HL-60/S4 (cell line): Measurements from ENCODE around the gene DACT3.

Experiments
- in situ Hi-C: fragments of 300-500 bp; cut with MboI; formaldehyde crosslinking; loops from 2 replicates; pipeline ENCODE4 v1.14.3; 2022; ENCODE audit warnings: low sequenced_read_pairs

The DACT3 gene

DNA sequence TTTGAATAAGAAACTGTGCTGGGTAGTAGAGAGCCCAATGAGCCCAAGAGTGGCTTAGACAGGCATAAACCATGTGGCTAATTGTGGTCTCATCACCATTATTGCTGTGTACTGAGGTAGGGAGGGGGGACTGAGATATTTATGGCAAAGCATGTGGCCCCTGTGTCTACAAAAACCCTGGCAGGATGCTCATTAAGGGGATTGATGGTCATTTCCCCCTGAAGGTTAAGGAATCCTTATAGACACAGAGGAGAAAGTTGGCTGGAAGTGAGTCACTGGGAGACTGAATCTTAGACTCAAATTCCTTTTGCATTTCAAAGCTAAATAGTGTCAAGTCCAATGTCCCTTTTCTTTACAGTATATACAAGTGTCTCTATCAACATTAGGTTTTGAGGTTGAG lies 9.8 kb upstream of the DACT3 start:
- in situ Hi-C loops, result no loop called here

DNA sequence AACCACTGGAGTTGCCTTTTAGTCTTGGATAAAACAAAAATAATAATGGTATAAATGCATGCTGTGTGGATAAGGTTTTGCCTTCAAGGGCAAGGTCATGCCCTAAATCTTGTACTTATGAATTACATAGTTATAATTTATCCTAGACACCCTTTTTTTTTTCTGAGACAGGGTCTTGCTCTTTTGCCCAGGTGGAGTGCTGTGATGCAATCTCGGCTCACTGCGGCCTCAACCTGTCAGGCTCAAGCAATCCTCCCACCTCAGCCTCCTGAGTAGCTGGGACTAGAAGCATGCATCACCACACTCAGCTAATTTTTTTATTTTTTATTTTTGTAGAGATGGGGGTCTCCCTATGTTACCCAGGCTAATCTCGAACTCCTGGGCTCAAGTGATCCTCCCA lies 7.7 kb upstream of the DACT3 start:
- in situ Hi-C loops, result loop anchor here (5.0 kb wide), 1 partner anchor 56 kb away; no protein-coding TSS in a partner anchor

DNA sequence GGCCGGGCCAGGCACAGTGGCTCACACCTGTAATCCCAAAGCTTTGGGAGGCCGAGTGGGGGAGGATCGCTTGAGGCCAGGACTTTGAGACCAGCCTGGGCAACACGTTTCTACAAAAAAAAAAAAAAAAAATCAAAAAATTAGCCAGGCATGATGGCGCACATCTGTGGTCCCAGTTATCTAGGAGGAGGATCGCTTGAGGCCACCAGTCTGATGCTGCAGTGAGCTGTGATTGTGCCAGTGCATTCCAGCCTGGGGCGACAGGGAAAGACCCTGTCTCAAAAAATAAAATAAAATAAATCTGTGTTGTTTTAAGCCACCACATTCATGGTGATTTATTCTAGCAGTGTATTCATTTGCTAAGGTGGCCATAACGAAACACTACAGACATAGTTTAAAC lies 4.1 kb upstream of the DACT3 start:
- in situ Hi-C loops, result loop anchor here (5.0 kb wide), 1 partner anchor 53 kb away; no protein-coding TSS in a partner anchor

DNA sequence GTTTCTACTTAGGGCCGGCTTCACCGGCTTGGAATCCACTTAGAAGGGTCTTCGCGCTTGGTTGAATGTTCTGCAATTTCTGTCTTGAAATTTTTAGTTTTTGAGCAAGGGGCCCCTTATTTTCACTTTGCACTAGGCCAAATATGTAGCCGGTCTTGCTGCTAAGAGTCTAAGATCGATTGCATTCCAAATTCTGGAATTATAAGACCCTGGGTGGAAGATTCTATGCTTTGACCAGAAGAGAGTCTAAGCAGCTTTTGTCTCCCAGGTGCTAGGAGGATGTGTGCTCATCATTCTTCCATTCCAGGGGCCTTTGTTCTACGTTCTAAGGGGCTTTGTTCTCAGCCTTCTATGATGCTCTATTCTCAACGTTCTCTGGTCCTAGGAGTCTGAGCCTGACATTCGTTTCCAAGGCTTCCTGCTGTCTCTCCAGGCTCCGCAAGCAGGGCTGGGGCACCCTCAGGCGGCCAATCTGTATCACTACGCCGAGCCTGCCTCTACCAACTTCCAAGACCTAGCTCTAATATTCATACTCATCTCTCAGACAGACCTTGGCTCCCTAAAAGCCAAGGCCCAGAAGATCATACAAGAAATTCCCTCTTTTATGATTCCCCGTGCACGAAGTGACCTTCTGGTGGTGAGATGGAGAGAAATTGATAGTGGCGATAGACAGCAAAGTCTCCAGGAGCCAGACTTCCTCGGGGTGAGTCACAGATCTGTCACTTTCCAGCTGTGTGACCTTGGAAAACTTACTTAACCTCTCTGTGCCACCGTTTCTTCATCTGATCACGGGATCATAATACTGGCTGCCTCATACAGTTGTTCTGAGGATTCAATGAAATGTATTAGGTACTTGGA lies 982 bp upstream of the DACT3 start:
- in situ Hi-C loops, result no loop called here

DNA sequence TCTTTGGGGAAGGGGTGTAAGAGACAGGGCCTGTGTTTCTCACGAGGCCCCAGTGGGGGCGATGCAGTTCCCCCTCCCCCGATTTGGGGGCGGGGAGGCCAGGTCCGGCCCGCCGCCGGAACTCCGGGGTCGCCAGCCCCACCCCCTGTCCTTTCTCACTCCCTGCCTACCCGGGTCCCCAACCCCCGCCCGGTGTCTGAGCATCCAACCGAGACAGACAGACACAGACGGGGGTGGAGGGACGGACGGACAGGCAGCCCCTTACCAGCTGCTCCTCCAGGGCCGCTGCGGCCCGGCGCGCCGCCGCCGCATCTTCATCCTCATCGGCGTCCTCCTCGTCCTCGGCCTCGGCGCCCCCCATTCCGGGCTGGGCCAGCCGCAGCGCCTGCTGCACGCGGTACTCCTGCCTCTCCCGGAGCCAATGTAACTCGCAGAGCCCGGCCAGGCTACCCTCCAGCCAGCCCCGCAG lies 397 bp downstream of the DACT3 start:
- in situ Hi-C loops, result no loop called here

DNA sequence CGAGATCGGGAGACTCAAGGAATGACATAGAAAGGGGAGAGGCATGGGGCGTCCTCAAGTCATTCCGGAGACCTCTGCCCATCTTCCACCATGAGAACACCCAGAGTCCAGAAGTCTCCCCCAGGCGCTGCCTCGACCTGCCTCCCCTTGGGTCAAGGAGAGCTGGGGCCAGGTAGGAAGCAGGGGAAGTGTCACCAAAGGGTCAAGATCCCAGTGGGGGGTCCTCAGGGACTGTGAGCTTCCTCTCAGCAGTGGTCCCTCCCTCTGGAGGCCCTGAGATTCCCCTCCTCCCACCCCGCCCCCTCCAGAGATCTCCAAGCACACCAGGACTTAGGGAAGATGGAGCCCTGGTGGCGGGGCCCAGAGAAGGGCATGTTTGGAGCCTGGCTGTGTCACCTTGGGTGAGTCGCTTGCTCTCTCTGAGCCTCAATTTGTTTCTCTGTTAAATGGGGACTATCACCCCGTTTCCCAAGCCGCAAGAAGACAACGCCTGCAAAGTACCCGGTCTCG lies 919 bp downstream of the DACT3 start:
- in situ Hi-C loops, result no loop called here

DNA sequence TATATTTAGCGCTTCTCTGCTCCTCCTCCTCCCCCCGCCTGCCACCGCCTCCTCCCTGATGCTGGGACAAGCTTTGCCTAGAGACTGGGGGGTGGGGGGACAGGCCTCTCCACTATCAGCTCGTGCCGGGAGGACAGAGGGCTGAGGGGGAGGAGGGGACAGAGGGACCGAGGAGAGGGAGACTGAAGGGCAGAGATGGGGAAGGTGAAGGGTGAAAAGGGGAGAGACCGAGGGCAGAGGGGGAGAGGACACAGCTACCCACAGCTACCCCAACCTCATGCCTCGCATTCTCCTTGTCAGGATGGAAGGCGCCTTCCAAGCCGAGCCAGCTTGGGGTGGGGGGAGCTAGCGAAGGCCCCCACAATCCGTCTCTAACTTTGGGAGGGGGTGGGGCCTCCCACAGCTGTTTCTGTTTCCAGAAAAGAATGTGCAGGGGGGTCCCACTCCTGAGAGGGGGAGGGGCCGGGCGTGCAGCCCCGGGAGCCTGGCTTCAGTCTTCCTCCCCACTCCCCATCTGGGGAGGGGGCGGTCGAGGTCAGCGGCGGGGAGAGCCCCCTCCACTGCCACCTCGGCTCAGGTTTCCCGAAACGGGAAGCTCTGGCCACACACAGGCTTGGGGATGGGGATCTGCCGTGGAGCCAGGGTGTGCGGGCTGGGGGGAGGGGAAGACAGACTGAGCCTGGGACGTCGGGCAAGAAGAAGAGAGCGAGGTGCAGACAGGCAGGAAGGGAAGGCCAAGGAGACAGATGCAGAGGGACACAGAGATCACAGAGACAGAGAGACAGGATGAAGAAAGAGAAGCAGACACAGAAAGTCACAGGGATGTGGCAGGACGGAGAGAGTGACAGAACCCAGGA lies 1.6 kb downstream of the DACT3 start:
- in situ Hi-C loops, result no loop called here

DNA sequence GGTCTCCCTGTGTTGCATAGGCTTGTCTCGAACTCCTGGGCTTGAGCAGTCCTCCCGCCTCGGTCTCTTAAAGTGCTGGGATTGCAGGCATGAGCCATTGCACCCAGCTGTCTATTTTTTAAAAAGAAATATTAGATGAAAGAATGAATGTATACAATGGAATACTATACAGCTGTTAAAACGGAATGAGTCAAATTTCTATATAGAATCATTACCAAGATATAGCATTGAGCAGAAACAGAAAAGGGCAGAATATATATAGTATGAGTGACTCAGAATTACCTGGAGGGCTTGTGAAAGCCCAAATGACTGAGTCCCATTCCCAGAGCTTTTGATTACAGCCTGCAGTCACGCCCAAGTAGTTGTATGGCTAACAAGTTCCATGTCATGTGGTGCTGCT lies 4.4 kb downstream of the DACT3 start:
- in situ Hi-C loops, result no loop called here

DNA sequence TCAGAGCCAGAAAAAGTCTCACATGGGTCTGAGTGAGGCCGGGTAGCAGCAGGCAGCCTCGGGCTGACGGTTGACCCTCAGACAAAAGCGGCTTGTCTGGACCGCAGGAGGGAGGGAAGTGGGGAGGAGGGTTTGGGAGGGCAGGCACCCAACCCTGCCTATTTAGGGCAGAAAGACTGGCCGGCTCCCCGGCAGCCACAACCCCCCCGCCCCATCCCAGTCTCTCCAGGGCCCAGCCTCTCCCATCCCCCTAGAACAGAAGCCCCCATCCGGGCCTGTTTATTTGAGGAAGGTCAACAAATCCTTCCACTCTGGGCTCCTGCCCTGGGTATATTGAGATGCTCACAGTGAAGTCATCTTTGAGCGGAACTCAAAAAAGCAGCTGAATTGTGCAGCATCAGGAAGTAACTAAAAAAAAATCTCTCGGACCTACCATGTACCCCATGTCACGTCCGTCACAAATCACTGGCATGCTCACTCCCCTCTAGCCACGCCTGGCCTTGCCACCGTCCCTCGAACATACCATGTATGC lies 6.3 kb downstream of the DACT3 start:
- in situ Hi-C loops, result no loop called here

DNA sequence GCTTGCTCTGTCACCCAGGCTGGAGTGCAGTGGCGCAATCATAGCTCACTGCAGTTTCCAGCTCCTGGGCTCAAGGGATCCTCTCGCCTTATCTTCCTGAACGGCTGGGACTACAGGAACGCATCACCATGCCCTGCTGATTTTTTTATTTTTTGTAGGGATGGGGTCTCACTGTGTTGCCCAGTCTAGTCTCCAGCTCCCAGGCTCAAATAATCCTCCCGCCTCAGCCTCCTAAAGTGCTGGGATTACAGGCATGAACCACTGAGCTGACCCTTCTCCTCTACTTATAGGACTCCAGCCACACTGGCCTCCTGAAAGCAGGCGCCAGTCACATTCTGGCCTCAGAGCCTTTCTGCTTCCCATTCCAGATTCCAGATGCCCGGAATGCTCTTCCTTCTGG lies 10.5 kb downstream of the DACT3 start:
- in situ Hi-C loops, result no loop called here

DNA sequence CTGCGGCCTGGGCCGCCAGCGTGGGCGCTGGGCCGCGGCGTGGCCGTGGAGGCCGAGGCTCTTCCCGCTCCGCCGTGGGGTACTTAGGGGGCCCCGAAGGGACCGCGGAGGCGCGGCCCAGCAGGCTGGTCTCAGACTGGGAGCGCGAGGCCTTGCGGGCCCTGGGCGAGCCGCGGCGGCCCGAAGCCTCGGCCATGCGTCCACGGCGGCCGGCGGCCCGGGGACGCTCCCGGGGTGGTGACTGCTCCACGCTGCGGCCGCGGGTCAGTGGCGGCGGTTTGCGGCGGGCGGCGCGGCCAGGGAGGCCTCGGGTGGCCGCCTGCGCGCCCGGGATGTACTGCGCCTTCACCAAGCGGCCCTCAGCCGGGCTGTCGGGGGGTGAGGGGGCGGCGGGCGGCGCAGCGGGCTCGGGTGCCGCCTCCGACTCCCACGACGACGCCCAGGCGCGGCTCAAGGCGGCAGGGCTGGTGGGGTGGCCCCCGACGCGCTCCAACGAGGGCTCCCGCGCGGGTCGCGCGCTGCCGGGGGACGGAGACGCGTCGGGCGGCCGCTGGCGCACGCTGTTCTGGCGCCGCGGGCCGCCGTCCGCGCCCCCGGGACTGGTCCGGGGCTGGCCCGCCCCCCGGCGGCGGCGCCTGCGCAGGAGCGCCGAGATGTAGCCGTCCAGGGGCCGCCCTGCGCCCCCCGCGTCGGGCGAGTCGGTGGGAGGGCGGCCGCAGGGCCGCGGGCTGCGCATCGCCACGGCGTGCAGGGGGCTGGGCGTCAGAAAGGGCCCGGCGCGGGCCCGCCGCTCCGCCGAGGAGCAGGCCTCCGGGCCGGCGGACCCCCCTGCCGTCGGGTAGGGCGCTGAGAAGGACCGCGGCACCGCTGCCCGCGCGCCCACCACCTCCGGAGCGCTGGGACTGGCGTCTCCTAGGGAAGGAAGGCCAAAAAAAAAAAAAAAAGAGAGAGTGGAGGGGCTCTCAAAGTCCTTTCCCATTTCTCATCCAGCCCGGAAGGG lies 11.7 kb downstream of the DACT3 start:
- in situ Hi-C loops, result no loop called here

DNA sequence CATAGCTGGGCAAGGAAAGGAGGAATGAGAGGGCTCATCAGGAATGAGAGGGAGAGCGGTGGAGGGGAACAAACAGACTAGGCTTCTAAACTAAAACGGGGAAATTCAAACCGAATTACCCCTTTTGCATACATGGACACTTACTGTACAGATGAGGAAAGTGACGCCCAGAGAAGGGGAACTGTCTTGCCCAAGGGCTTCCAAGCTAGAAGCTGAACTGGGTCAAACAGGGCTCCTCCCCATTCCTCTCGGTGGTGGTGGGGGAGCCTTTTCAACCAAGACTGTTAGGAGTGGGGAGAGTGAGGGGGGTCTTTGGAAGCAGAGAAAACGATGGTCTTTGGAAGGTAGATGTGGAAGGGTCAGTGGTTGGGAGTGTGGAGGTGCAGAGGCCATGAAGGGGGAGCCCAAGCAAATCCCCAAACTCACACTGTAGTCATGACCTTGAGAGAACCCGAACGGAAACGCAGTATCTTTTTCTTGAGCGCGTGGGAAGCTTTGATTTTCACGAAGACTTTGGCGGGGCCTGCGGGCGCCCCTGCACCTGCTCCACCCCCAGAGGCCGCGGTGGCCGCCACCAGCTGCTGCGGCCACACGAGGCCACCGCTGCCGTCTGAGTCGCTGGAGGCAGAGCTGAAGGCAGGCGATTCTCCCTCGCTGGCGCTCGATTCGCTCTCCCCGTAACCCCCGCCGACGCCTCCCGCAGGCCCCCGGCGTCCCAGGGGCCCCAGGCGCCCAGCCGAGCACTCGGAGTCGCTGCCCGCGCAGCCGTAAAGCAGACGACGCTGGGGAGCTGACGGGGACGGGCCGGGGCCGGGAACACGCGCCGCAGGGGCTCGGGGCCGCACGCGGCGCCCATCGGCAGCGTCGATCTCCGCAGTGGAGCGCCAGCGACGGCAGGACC lies 12.7 kb downstream of the DACT3 start:
- in situ Hi-C loops, result no loop called here

DNA sequence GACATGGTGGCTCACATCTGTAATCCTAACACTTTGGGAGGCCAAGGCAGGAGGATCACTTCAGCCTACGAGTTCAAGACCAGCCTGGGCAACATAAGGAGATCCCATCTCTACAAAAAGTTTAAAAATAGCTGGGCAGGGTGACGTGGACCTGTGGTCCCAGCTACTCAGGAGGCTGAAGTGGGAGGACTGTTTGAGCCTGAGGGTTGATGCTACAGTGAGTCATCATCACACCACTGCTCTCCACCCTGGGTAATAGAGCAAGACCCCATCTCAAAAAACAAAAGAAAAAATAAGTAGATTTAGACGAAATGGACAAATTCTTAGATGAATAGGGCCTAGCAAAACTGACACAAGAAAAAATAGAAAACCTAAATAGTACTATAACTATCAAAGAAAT lies 14.6 kb downstream of the DACT3 start:
- in situ Hi-C loops, result no loop called here

DNA sequence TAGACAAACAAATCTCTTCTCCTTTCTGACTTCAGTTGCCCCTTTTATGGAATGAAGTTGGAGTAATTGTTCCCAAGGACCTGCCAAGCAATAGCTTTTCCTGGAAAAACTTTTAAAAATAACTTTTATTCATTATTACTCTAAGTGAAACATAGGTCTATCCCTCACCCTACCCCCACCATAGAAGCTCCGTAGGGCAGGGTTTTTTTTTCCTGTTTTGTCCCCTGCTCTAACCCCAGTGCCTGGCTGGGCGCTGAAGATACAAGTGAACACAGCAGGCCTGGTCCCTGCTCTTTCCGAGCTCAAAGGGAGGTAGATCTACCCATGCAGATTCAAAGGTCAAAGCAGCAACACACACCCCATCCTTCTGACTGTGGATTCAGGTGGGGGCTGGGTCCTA lies 16.3 kb downstream of the DACT3 start:
- in situ Hi-C loops, result no loop called here

DNA sequence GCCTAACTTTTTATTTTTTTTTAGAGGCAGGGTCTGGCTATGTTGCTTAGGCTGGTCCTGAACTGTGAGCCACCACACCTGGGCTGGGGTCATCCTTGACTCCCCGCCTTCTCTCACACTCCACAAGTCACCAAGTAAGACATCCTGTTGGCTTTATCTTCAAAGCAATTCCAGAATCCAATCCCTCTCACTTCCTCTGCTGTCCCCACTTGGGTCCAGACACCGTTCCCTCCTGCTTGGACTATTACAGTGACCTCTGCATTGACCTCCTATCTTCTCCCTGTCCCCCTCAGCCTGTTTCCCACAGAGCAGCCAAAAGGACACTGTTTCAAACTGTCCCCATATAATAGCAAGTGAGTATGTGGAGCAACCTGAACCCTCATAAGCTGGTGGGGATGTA lies 20.3 kb downstream of the DACT3 start:
- in situ Hi-C loops, result no loop called here

DNA sequence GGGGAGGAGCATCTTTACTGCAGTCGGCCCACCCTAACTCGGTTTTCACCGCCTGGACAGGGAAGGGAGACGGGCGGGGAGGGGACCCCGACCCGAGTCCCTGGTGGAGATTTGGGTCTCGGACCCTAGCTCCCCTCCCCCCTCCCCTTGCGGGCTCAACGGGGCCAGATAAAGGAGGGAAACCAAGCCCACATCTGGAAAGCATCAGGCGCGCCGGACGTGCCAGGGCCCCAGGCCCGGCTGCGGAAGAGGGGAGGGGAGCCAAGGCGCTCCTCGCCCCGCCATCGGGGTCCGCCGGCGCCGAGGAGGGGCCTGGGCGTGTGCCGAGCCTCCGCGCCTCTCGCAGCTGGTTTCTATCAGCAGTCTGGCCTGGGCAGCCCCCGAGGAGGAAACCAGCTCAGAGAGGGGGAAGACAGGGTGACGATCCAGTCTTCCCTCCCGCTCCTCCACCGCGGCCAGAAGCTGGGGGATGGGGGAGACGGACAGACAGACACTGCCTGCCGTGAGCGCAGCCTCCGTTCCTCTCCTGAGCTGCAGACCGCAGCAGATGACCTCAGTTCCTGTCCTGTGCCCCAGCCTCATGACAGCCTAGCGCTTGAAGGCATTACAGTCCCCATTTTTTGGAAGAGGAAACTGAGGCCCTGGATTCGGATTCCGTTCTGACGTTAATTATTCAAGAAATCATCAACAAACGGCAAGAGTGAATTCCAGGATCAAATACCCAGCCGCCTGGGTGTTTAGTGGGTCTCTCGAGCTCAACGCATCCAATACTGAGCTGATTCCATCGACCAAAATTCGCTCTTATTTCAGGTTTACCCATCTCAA lies 21.4 kb downstream of the DACT3 start:
- in situ Hi-C loops, result no loop called here

DNA sequence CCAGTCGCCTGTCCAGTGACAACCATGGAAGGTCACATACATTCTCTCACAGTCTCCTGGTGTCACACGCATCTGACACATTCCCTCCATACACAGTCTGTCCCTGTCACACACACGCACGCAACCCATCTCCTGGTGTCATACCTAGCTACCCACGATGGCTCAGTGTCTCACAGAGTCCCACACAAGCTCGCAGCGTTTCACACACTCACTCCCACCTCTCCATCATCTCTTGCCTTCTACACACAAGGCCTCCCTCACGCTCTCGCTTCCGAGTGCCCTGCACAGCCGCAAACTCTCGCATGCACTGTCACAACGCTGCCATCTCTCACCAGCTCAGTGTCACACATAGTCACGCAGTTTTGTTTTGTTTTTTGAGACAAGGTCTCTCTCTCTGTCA lies 23.8 kb downstream of the DACT3 start:
- in situ Hi-C loops, result no loop called here
